Smooth muscle cell (in vitro differentiated cells): ENCODE measurements around the gene SRPX2. TPM values are rescaled to one million over a fixed set of nuclear protein-coding genes. Genes with fewer than 3 reads are reported as not detected.

ENCODE experiments used
- DNase-seq: peaks from one replicate; lab custom pipeline; 2025; ENCODE audit not compliant: unreplicated experiment; lab: John Stamatoyannopoulos, UW
- H2AFZ ChIP-seq: fragments of 200-600 bp; sonication (generic); 2 replicates; pipeline ENCODE4 v1.6.0; 2016; ENCODE audit warnings: antibody characterized with exemption, low read depth, mild to moderate bottlenecking
- H3F3A ChIP-seq: fragments of 200-600 bp; sonication (generic); 2 replicates; pipeline ENCODE4 v1.6.0; 2017; ENCODE audit warnings: antibody characterized with exemption, low read depth
- H3K27ac ChIP-seq: fragments of 200-600 bp; sonication (generic); 2 replicates; pipeline ENCODE4 v1.5.1; 2016; ENCODE audit warnings: low read depth, mild to moderate bottlenecking
- H3K27me3 ChIP-seq: fragments of 200-600 bp; sonication (generic); 2 replicates; pipeline ENCODE4 v1.6.1; 2016; ENCODE audit warnings: low read depth, mild to moderate bottlenecking
- H3K36me3 ChIP-seq: fragments of 200-600 bp; sonication (generic); 2 replicates; pipeline ENCODE4 v1.5.1; 2016; ENCODE audit warnings: low read depth
- H3K4me1 ChIP-seq: fragments of 200-600 bp; sonication (generic); 2 replicates; pipeline ENCODE4 v1.5.1; 2016; ENCODE audit warnings: low read depth
- H3K4me2 ChIP-seq: fragments of 200-600 bp; sonication (generic); 2 replicates; pipeline ENCODE4 v1.6.0; 2016; ENCODE audit warnings: mild to moderate bottlenecking
- H3K4me3 ChIP-seq: fragments of 200-600 bp; sonication (generic); 2 replicates; pipeline ENCODE4 v1.5.1; 2016; ENCODE audit warnings: mild to moderate bottlenecking
- H3K79me2 ChIP-seq: fragments of 200-600 bp; sonication (generic); 2 replicates; pipeline ENCODE4 v1.6.0; 2016; ENCODE audit warnings: low read depth, mild to moderate bottlenecking
- H3K9ac ChIP-seq: fragments of 200-600 bp; sonication (generic); 2 replicates; pipeline ENCODE4 v1.6.0; 2016; ENCODE audit warnings: low read depth
- H3K9me3 ChIP-seq: fragments of 200-600 bp; sonication (generic); replicated peaks from 2 replicates; pipeline ENCODE4 v1.5.1; 2016; ENCODE audit warnings: low read depth
- H4K20me1 ChIP-seq: fragments of 200-600 bp; sonication (generic); 2 replicates; pipeline ENCODE4 v1.6.0; 2016; ENCODE audit warnings: low read depth
- WGBS: methylation state at CpG from one replicate; pipeline ENCODE4 v1.1.7; 2016; ENCODE audit warnings: low lambda C conversion rate; 5-methylcytosine and 5-hydroxymethylcytosine counted together
- polyA plus RNA-seq: library from polyadenylated mRNA; unstranded; fragments of >200 nt; fragmentation: Nextera tagmentation; extraction: Ambion mirVana; gene quantifications from 2 replicates; pipeline ENCODE4 v1.2.1, GENCODE V29; 2016
- total RNA-seq: library from RNA; depleted of rRNA; stranded (reverse); fragments of >200 nt; gene quantifications from 2 replicates; pipeline ENCODE4 v1.2.3, GENCODE V29; 2014
- TF ChIP-seq, protein P1 (sequence below): fragments of 200-600 bp; sonication (generic); IDR thresholded peaks from 2 replicates; pipeline ENCODE4 v1.5.1; 2017; ENCODE audit warnings: borderline replicate concordance, mild to moderate bottlenecking, antibody characterized with exemption; ENCODE audit not compliant: insufficient read depth, poor library complexity, severe bottlenecking

The SRPX2 gene
- total and polyA plus RNA-seq, 2 experiments from 2014 or later: 118 to 215 TPM

DNA sequence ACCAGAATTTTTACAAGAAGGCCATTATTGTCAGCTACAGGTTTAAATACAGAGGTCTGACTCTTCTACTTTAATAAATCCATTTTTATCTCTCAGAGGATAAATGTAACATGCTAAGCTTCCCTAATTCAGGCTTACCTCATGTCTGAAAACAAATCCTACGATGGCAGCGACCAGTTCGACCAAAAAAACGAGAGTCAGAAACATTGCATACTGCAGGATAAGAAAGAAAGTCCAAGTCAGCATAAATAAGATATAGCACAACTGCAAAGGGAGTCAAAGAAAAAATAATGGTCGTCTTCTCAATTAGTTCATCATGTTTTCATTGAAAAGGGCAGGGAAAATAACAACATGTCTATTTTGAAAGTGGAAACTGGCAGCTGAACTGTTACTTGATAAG, 9.0 kb upstream of the SRPX2 start:
- no peaks in the 10 kb centered on the region for H3K4me1 ChIP-seq
- no peaks in the 10 kb centered on the region for H4K20me1 ChIP-seq
- peak overlapping the region; percentile 83 for H3K4me3 ChIP-seq
- TF ChIP-seq, protein P1, sequence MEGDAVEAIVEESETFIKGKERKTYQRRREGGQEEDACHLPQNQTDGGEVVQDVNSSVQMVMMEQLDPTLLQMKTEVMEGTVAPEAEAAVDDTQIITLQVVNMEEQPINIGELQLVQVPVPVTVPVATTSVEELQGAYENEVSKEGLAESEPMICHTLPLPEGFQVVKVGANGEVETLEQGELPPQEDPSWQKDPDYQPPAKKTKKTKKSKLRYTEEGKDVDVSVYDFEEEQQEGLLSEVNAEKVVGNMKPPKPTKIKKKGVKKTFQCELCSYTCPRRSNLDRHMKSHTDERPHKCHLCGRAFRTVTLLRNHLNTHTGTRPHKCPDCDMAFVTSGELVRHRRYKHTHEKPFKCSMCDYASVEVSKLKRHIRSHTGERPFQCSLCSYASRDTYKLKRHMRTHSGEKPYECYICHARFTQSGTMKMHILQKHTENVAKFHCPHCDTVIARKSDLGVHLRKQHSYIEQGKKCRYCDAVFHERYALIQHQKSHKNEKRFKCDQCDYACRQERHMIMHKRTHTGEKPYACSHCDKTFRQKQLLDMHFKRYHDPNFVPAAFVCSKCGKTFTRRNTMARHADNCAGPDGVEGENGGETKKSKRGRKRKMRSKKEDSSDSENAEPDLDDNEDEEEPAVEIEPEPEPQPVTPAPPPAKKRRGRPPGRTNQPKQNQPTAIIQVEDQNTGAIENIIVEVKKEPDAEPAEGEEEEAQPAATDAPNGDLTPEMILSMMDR: no peak
- no peaks in the 10 kb centered on the region for H3K36me3 ChIP-seq
- no peak overlapping the region for H2AFZ ChIP-seq
- 50% methylated on average over 5 of the region's 5 CpGs for WGBS
- no peaks in the 10 kb centered on the region for H3K9me3 ChIP-seq
- H3K79me2 ChIP-seq: no peaks in the 10 kb centered on the region
- H3K4me2 ChIP-seq: peak overlapping the region; percentile 86
- H3K27ac ChIP-seq: no peak overlapping the region
- DNase-seq: no peak
- H3K9ac ChIP-seq: no peak overlapping the region
- no peaks in the 10 kb centered on the region for H3K27me3 ChIP-seq
- H3F3A ChIP-seq: no peaks in the 10 kb centered on the region

DNA sequence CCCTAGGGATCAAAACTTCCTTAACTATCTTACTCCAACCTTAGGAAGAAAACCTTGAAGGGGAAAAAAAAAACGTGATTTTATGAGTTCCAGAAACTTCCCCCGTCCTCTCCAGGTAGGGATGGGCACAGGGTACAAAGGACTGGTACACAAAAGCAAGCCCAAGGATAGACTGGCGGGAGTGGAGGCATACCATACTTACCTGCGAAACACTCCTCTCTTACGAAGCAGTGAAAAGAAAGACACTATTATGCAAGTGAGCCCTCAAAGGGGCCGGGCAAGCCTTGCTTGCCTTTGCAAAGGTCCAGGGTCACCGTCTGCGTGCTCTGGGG, 8.0 kb upstream of the SRPX2 start:
- no peak for DNase-seq
- H3K27me3 ChIP-seq: no peaks in the 10 kb centered on the region
- no peaks in the 10 kb centered on the region for H4K20me1 ChIP-seq
- no peaks in the 10 kb centered on the region for H3F3A ChIP-seq
- no peaks in the 10 kb centered on the region for H3K9me3 ChIP-seq
- H2AFZ ChIP-seq: peak overlapping the region; percentile 87
- TF ChIP-seq, protein P1: no peak
- no peaks in the 10 kb centered on the region for H3K36me3 ChIP-seq
- WGBS: 30% methylated on average over 8 of the region's 8 CpGs
- H3K4me3 ChIP-seq: peak overlapping the region; percentile 83
- H3K9ac ChIP-seq: peak overlapping the region; percentile 91
- peak overlapping the region; percentile 68 for H3K27ac ChIP-seq
- H3K79me2 ChIP-seq: no peaks in the 10 kb centered on the region
- peak overlapping the region; percentile 86 for H3K4me2 ChIP-seq
- H3K4me1 ChIP-seq: no peaks in the 10 kb centered on the region

DNA sequence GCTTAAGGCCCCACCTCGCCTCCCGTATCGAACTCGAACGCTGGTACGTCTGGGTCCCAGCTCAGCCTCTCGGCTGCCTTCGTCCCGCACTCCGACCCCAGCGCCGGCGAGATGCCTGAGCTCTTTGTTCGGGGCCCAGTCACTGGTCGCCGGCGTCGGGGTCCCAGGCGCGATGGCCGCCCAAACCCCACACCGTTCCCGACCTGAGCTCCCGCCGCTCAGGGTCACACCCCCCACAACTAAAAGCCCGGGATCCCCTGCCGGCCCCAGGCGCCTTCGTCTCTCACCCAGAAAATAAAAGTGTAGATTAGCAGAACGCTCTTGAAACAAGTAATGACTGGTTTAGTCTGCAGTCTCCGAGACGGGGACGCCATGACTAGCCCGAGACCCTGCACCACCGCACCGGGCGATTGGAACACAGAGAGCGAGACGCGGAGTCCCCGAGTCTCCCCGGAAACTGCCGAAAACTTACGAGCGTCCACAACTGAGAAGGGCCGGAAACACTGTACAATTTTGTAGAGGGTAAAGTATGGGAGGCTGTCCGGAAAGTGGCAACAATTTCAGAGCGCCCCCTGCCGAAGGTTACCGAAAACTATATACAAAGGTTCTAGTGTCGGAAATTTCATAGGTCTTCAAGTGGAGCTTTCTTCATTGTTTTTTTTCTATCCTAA, 7.5 kb upstream of the SRPX2 start, which contains the start of gene TSPAN6:
Gene TSPAN6, minus strand, starts transcription at position 486 of the 671 bp plus-strand sequence. Its CDS starts 112 bp downstream, at position 374.
- Histone ChIP-seq H3K27ac (peak within 1 kb of the TSS; percentile 68), H3F3A (no peaks in the 10 kb centered on the region), H3K4me1 (no peaks in the 10 kb centered on the region), H4K20me1 (no peaks in the 10 kb centered on the region), H3K36me3 (no peaks in the 10 kb centered on the region), H3K27me3 (no peaks in the 10 kb centered on the region), H3K4me3 (peak within 1 kb of the TSS; percentile 83), H3K9me3 (no peaks in the 10 kb centered on the region), H2AFZ (peak within 1 kb of the TSS; percentile 87), H3K79me2 (no peaks in the 10 kb centered on the region), H3K9ac (peak within 1 kb of the TSS; percentile 91), H3K4me2 (peak within 1 kb of the TSS; percentile 86)
- TF ChIP-seq, protein P1: peak; percentile 51
- WGBS: 48% methylated on average over 51 of the region's 51 CpGs
- DNase-seq: peak; percentile 16

DNA sequence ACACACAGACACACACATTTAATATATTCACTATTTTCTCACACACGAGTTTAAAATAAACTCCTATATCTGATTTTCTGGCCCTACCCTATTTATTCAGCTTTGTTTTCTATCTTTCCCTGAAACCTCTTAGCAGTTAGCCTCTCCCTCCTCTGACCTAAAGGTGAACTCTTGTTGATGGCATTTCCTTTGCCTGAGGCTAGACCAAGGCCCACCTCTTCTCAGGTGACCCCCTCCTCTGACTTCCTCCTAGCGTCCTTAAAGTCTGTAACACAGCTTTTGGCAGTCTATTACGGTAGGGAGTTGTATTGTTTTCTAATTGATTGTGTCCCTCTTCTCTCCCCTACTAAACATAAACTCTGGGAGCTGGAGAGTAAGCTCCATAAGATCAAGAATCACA, 1.7 kb upstream of the SRPX2 start:
- Histone ChIP-seq H3K27me3 (no peaks in the 10 kb centered on the region), H3F3A (no peaks in the 10 kb centered on the region), H3K9ac (no peak overlapping the region), H3K27ac (peak overlapping the region; percentile 94), H3K4me3 (no peak overlapping the region), H4K20me1 (no peaks in the 10 kb centered on the region), H3K4me1 (no peaks in the 10 kb centered on the region), H3K4me2 (no peak overlapping the region), H3K9me3 (no peaks in the 10 kb centered on the region), H3K79me2 (peaks cover 16% of the 10 kb centered on the region), H3K36me3 (no peaks in the 10 kb centered on the region), H2AFZ (no peak overlapping the region)
- 34% methylated on average over 3 of the region's 3 CpGs for WGBS
- DNase-seq: no peak
- TF ChIP-seq, protein P1: no peak
